ENCODE measurements around the gene FRRS1L. TPM values are rescaled to one million over a fixed set of nuclear protein-coding genes. Genes with fewer than 3 reads are reported as not detected.

FRRS1L gene
- total and polyA plus RNA-seq, 2 of the 13 experiments (the other 11 are each of a cell fraction or from before 2014, with no cell fraction given): 0.02 to 0.03 TPM

- Histone ChIP-seq H3K27me3 (ENCODE audit: control insufficient read depth in 1 of 2, insufficient read depth in 2 of 2, low read length in 2 of 2) (no peaks in the 10 kb centered on the region), H3K4me3 (replicated peaks in 1 of 3; ENCODE audit: insufficient read depth in 1 of 3, low read depth in 2 of 3, low read length in 3 of 3) (no peak overlapping the region), H3K4me2 (ENCODE audit: low read depth, low read length) (no peak overlapping the region), H4K20me1 (ENCODE audit: insufficient read depth, low read length) (no peaks in the 10 kb centered on the region), H3K79me2 (ENCODE audit: insufficient read depth, low read length) (peaks cover 13% of the 10 kb centered on the region), H3K4me1 (ENCODE audit: insufficient read depth, low read length) (peaks cover 87% of the 10 kb centered on the region), H2AFZ (ENCODE audit: low read length) (no peak overlapping the region), H3K27ac (ENCODE audit: extremely low read length, insufficient read depth, low read length) (no peak overlapping the region), H3K36me3 (replicated peaks in 1 of 2; ENCODE audit: control insufficient read depth in 1 of 2, insufficient read depth in 2 of 2, low read length in 2 of 2) (peaks cover 8 to 40% of the 10 kb centered on the region in 2 experiments), H3K9ac (ENCODE audit: insufficient read depth, low read depth, low read length) (no peak overlapping the region), H3K9me3 (ENCODE audit: low read length) (no peaks in the 10 kb centered on the region)
- no peak for TF ChIP-seq ZFP90 (CRISPR knock-in tag; IDR thresholded peaks at IDR 0.05; ENCODE audit: borderline replicate concordance)
- no peak for TF ChIP-seq SP1 (IDR thresholded peaks at IDR 0.05)
- TF ChIP-seq SP1 (CRISPR knock-in tag; IDR thresholded peaks at IDR 0.05): no peak
- no peak for TF ChIP-seq PAF1 (CRISPR knock-in tag; IDR thresholded peaks at IDR 0.05)
- BruUV-seq (replicated peaks): no TSS peak
- ChIA-PET POLR2A (no interaction called here), CTCF (ENCODE audit: low intra/inter-chr PET ratio, low total read pairs) (no interaction called here)
- DNase-seq (ENCODE audit: low spot score) (no peak), FAIRE-seq (no peak), ATAC-seq (no peak)
- 98% methylated on average over 4 of the region's 4 CpGs for WGBS (ENCODE audit: low lambda C conversion rate)
- intact Hi-C loops (cut with micrococcal nuclease; ENCODE audit: unreplicated experiment) (loop anchor here (5.0 kb wide), 1 partner anchor 47 kb away; no protein-coding TSS in a partner anchor), in situ Hi-C loops (cut with HindIII; ENCODE audit: extremely low pct_ligation_motif_present, low pct_unique_long_range_greater_than_20kb) (loop anchor here (10.0 kb wide), 1 partner anchor 61 kb away; no protein-coding TSS in a partner anchor)
Observed at GRCh38 chr9:109083813-109084405, 83.1 kb downstream of the FRRS1L start.

GRCh38 chr9:109083141-109083540, 83.9 kb downstream of the FRRS1L start:
- ATAC-seq (no peak), DNase-seq (ENCODE audit: low spot score) (no peak), FAIRE-seq (no peak)
- no TSS peak for BruUV-seq (replicated peaks)
- intact Hi-C loops (cut with micrococcal nuclease; ENCODE audit: unreplicated experiment): loop anchor here (5.0 kb wide), 1 partner anchor 46 kb away; no protein-coding TSS in a partner anchor
- ChIA-PET POLR2A (interaction anchor here (0.6 kb wide), 1 partner anchor 92 kb away, joined by 4 read pairs; no protein-coding TSS in a partner anchor), CTCF (ENCODE audit: low intra/inter-chr PET ratio, low total read pairs) (no interaction called here)
- Histone ChIP-seq H3K27me3 (ENCODE audit: control insufficient read depth in 1 of 2, insufficient read depth in 2 of 2, low read length in 2 of 2) (no peaks in the 10 kb centered on the region), H3K4me3 (replicated peaks in 1 of 3; ENCODE audit: insufficient read depth in 1 of 3, low read depth in 2 of 3, low read length in 3 of 3) (no peak overlapping the region), H4K20me1 (ENCODE audit: insufficient read depth, low read length) (no peaks in the 10 kb centered on the region), H3K4me2 (ENCODE audit: low read depth, low read length) (no peak overlapping the region), H2AFZ (ENCODE audit: low read length) (no peak overlapping the region), H3K4me1 (ENCODE audit: insufficient read depth, low read length) (peaks cover 89% of the 10 kb centered on the region), H3K79me2 (ENCODE audit: insufficient read depth, low read length) (peaks cover 13% of the 10 kb centered on the region), H3K9ac (ENCODE audit: insufficient read depth, low read depth, low read length) (no peak overlapping the region), H3K9me3 (ENCODE audit: low read length) (no peaks in the 10 kb centered on the region), H3K27ac (ENCODE audit: extremely low read length, insufficient read depth, low read length) (peak overlapping the region; percentile 62), H3K36me3 (replicated peaks in 1 of 2; ENCODE audit: control insufficient read depth in 1 of 2, insufficient read depth in 2 of 2, low read length in 2 of 2) (peaks cover 7 to 43% of the 10 kb centered on the region in 2 experiments; a peak in 4 of 5 replicates)
- in situ Hi-C loops (cut with HindIII; ENCODE audit: extremely low pct_ligation_motif_present, low pct_unique_long_range_greater_than_20kb): loop anchor here (10.0 kb wide), 1 partner anchor 62 kb away; no protein-coding TSS in a partner anchor
- 69% methylated on average over 7 of the region's 7 CpGs for WGBS (ENCODE audit: low lambda C conversion rate)
- no peak for TF ChIP-seq AHDC1 (CRISPR knock-in tag; IDR thresholded peaks at IDR 0.05; ENCODE audit: borderline replicate concordance)
- no peak for TF ChIP-seq MXD4 (CRISPR knock-in tag; IDR thresholded peaks at IDR 0.05)
- 0 out of 2 replicates have a peak, but pooled peaks have one; percentile 27 for TF ChIP-seq NR2F6 (IDR thresholded peaks at IDR 0.05)
- TF ChIP-seq NR2F6 (CRISPR knock-in tag; IDR thresholded peaks at IDR 0.05): no peak
- peak; percentile 19; the same call in 1 of the 2 replicates for TF ChIP-seq HNF4A (CRISPR knock-in tag; IDR thresholded peaks at IDR 0.05)
- no peak for TF ChIP-seq ARHGAP35 (CRISPR knock-in tag; IDR thresholded peaks at IDR 0.05; ENCODE audit: borderline replicate concordance)
- TF ChIP-seq ZBTB34 (CRISPR knock-in tag; IDR thresholded peaks at IDR 0.05): no peak
- peak; percentile 19; the same call in 1 of the 2 replicates for TF ChIP-seq RXRB (CRISPR knock-in tag; IDR thresholded peaks at IDR 0.05; ENCODE audit: borderline replicate concordance)

All from HepG2 (cell line).